PC-9 (cell line): ENCODE measurements around the gene TRIP12. TPM values are rescaled to one million over a fixed set of nuclear protein-coding genes. Genes with fewer than 3 reads are reported as not detected.

Source experiments
- BruUV-seq: library from RNA; stranded (reverse); fragments of 400-500 nt; replicated peaks from 2 replicates; lab custom pipeline; 2021; lab: Mats Ljungman, UMichigan
- CTCF ChIA-PET: fragments of 300-600 bp; sonication (Branson Sonifier 250); formaldehyde crosslinking; loops from one replicate; lab custom pipeline; 2022; ENCODE audit warnings: antibody characterized with exemption; lab: Charles Lee
- POLR2A ChIA-PET: fragments of 300-600 bp; sonication (Branson Sonifier 250); formaldehyde crosslinking; loops from one replicate; lab custom pipeline; 2022; ENCODE audit warnings: antibody characterized with exemption; ENCODE audit not compliant: unreplicated experiment; lab: Charles Lee
- DNase-seq, 2 experiments: peaks; one replicate each; pipeline versions ENCODE4 v3.0.0 to v3.0.0-alpha.2; 2015 to 2022; ENCODE audit warnings: mixed read lengths in 1 of 2
- H2AFZ ChIP-seq: fragments of 200-600 bp; sonication (generic); 2 replicates; pipeline ENCODE4 v1.8.1; 2017; ENCODE audit warnings: antibody characterized with exemption
- H3F3A ChIP-seq: fragments of 200-600 bp; sonication (generic); 2 replicates; pipeline ENCODE4 v1.8.1; 2017; ENCODE audit warnings: antibody characterized with exemption, mild to moderate bottlenecking, low read depth; ENCODE audit not compliant: insufficient read depth
- H3K27ac ChIP-seq: fragments of 200-600 bp; sonication (generic); 2 replicates; pipeline ENCODE4 v1.6.1; 2016; ENCODE audit warnings: mixed run types
- H3K27me3 ChIP-seq: fragments of 200-600 bp; sonication (generic); 2 replicates; pipeline ENCODE4 v1.6.1; 2016; ENCODE audit warnings: low read depth, mixed run types; ENCODE audit not compliant: insufficient read depth
- H3K36me3 ChIP-seq: fragments of 200-600 bp; sonication (generic); 2 replicates; pipeline ENCODE4 v1.6.1; 2016; ENCODE audit warnings: low read depth, mixed run types
- H3K4me1 ChIP-seq: fragments of 200-600 bp; sonication (generic); replicated peaks from 2 replicates; pipeline ENCODE4 v1.6.1; 2016; ENCODE audit warnings: mixed run types; ENCODE audit not compliant: insufficient read depth
- H3K4me2 ChIP-seq: fragments of 200-600 bp; sonication (generic); 2 replicates; pipeline ENCODE4 v1.6.1; 2017; ENCODE audit warnings: mixed run types
- H3K4me3 ChIP-seq: fragments of 200-600 bp; sonication (generic); 2 replicates; pipeline ENCODE4 v1.6.1; 2016; ENCODE audit warnings: mixed run types
- H3K79me2 ChIP-seq: fragments of 200-600 bp; sonication (generic); 2 replicates; pipeline ENCODE4 v1.6.1; 2017; ENCODE audit warnings: low read depth, mixed run types
- H3K9me2 ChIP-seq: fragments of 200-600 bp; sonication (generic); 2 replicates; pipeline ENCODE4 v1.8.1; 2017; ENCODE audit warnings: mild to moderate bottlenecking; ENCODE audit not compliant: insufficient read depth
- H3K9me3 ChIP-seq: fragments of 200-600 bp; sonication (generic); 2 replicates; pipeline ENCODE4 v1.8.1; 2016; ENCODE audit warnings: low read depth; ENCODE audit not compliant: insufficient read depth
- H4K20me1 ChIP-seq: fragments of 200-600 bp; sonication (generic); 2 replicates; pipeline ENCODE4 v1.8.1; 2017; ENCODE audit not compliant: insufficient read depth
- EZH2 ChIP-seq: fragments of 200-600 bp; sonication (generic); IDR thresholded peaks from 2 replicates; pipeline ENCODE4 v1.8.0; 2017; ENCODE audit warnings: antibody characterized with exemption, low read depth
- intact Hi-C: fragments of 100-400 bp; cut with micrococcal nuclease; formaldehyde crosslinking; loops from one replicate; pipeline ENCODE4 v1.10.0; 2022; ENCODE audit not compliant: unreplicated experiment
- total RNA-seq: library from RNA; stranded (reverse); gene quantifications from 2 replicates; pipeline ENCODE4 v1.2.3, GENCODE V29; 2021
- TF ChIP-seq, protein P1 (sequence below): fragments of 200-600 bp; sonication (generic); conservative IDR thresholded peaks from 2 replicates; pipeline ENCODE4 v1.6.1; 2017; ENCODE audit warnings: mixed run types, antibody characterized with exemption, mild to moderate bottlenecking, moderate library complexity

TRIP12 gene
- total RNA-seq, 1 experiment from 2014 or later = 226 TPM

DNA sequence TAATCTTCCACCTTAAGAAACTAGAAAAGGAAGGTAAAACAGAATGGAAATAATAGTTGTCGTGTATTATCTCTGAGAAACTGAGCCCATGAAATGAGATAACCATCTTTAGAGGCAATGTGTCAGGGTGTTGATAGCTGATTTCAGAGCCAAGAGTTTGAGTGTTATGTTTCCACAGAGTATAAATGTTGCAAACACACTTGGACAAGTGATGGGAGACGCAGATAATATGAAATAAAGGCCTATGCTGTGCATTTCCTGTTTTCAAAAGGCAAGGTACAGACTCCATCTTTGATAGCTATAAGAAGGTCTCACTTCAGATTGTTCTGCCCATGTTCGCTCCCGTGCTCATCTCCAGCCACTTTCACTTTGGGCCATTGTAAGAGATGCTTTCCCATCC, 181.5 kb downstream of the TRIP12 start:
- no peak overlapping the region for H3K4me3 ChIP-seq
- H3K27me3 ChIP-seq = no peaks in the 10 kb centered on the region
- TF ChIP-seq, protein P1, sequence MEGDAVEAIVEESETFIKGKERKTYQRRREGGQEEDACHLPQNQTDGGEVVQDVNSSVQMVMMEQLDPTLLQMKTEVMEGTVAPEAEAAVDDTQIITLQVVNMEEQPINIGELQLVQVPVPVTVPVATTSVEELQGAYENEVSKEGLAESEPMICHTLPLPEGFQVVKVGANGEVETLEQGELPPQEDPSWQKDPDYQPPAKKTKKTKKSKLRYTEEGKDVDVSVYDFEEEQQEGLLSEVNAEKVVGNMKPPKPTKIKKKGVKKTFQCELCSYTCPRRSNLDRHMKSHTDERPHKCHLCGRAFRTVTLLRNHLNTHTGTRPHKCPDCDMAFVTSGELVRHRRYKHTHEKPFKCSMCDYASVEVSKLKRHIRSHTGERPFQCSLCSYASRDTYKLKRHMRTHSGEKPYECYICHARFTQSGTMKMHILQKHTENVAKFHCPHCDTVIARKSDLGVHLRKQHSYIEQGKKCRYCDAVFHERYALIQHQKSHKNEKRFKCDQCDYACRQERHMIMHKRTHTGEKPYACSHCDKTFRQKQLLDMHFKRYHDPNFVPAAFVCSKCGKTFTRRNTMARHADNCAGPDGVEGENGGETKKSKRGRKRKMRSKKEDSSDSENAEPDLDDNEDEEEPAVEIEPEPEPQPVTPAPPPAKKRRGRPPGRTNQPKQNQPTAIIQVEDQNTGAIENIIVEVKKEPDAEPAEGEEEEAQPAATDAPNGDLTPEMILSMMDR = no peak
- no peak for TF ChIP-seq EZH2
- H3F3A ChIP-seq = no peaks in the 10 kb centered on the region
- CTCF ChIA-PET = no interaction called here
- no peak overlapping the region for H3K4me2 ChIP-seq
- no peaks in the 10 kb centered on the region for H3K9me2 ChIP-seq
- H3K27ac ChIP-seq = no peak overlapping the region
- BruUV-seq = no TSS peak
- H3K36me3 ChIP-seq = no peaks in the 10 kb centered on the region
- POLR2A ChIA-PET = interaction anchor here (0.6 kb wide), 1 partner anchor 44 kb away, joined by 4 read pairs; no protein-coding TSS in a partner anchor
- H3K79me2 ChIP-seq = no peaks in the 10 kb centered on the region
- H3K9me3 ChIP-seq = peaks cover 15% of the 10 kb centered on the region; the same call in 1 of the 2 replicates
- H4K20me1 ChIP-seq = no peaks in the 10 kb centered on the region
- no peak overlapping the region for H2AFZ ChIP-seq
- no peaks in the 10 kb centered on the region for H3K4me1 ChIP-seq
- intact Hi-C loops = no loop called here
- DNase-seq = no peak

DNA sequence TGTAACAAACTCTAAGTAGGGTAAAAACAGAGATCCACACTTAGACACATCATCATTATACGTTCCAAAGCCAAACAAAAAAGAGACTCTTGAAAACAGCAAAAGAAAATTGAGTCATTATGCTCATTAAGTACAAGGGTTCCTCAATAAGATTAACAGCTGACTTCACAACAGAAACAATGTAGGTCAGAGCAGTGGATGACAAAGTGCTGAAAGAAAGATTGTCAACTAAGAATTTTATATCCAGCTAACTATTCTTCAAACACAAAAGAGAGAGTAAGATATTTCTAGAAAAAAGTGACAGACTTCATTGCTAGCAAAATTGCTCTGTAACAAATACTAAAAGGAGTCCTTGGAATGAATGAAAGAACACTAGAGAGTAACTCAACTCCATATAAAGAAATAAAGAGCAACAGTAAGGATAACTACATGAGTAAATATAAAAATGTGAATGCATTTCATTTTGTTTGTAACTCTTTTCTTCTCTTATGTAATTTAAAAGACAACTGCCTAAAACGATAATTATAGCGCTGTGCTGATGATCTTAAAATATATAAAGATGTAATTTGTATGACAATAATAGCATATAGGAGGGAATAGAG, 183.7 kb downstream of the TRIP12 start:
- no peaks in the 10 kb centered on the region for H3K4me1 ChIP-seq
- intact Hi-C loops = no loop called here
- no peak overlapping the region for H2AFZ ChIP-seq
- no peaks in the 10 kb centered on the region for H4K20me1 ChIP-seq
- TF ChIP-seq, protein P1 = no peak
- no peak for TF ChIP-seq EZH2
- H3K9me2 ChIP-seq = no peaks in the 10 kb centered on the region
- ChIA-PET CTCF (no interaction called here), POLR2A (interaction anchor here (0.6 kb wide), 1 partner anchor 691 kb away, joined by 3 read pairs; no protein-coding TSS in a partner anchor)
- no peaks in the 10 kb centered on the region for H3F3A ChIP-seq
- no peaks in the 10 kb centered on the region for H3K27me3 ChIP-seq
- no peak overlapping the region for H3K4me3 ChIP-seq
- H3K4me2 ChIP-seq = no peak overlapping the region
- H3K79me2 ChIP-seq = no peaks in the 10 kb centered on the region
- no peak for DNase-seq
- BruUV-seq = no TSS peak
- H3K9me3 ChIP-seq = peaks cover 15% of the 10 kb centered on the region; the same call in 1 of the 2 replicates
- H3K27ac ChIP-seq = no peak overlapping the region
- H3K36me3 ChIP-seq = no peaks in the 10 kb centered on the region

DNA sequence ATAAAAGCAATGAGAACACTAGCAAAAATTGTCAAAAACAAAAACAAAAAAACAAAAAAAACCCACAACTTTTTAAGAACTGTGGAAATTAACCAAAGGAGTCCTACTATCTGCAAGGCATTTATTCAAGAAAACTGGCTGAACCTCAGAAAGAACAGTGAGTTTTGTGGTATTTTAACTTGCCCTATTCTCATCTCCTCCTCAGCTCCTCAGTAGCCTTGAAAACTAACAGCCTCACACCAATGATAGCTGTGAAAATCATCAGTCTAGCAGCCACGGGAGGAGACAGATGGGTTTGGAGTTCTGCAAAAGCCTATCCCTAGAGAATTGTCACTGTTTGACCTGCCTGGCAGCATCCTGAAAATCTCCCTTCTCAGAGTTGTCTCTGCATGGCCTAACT, 187.4 kb downstream of the TRIP12 start:
- Histone ChIP-seq H3K9me3 (peaks cover 15% of the 10 kb centered on the region; the same call in 1 of the 2 replicates), H3K36me3 (no peaks in the 10 kb centered on the region), H3F3A (no peaks in the 10 kb centered on the region), H3K79me2 (no peaks in the 10 kb centered on the region), H3K4me1 (no peaks in the 10 kb centered on the region), H2AFZ (no peak overlapping the region), H3K4me3 (no peak overlapping the region), H3K9me2 (no peaks in the 10 kb centered on the region), H3K27ac (no peak overlapping the region), H3K27me3 (no peaks in the 10 kb centered on the region), H3K4me2 (no peak overlapping the region), H4K20me1 (no peaks in the 10 kb centered on the region)
- BruUV-seq = no TSS peak
- intact Hi-C loops = no loop called here
- DNase-seq = no peak
- POLR2A ChIA-PET = no interaction called here
- TF ChIP-seq, protein P1 = no peak
- TF ChIP-seq EZH2 = no peak
- CTCF ChIA-PET = no interaction called here
